Neuronal stem cell (in vitro differentiated cells): ENCODE results near the gene SENP1. TPM values are rescaled to one million over a fixed set of nuclear protein-coding genes. Genes with fewer than 3 reads are reported as not detected.
A peak's percentile ranks its signal among the peaks of the same experiment; 100 is the strongest.

Experiments
- DNase-seq: peaks from one replicate; pipeline ENCODE4 v3.0.0-alpha.2; 2013; ENCODE audit warnings: low spot score
- H2AFZ ChIP-seq: one replicate; pipeline ENCODE4 v1.6.1; 2013; ENCODE audit warnings: mild to moderate bottlenecking, low read length, inconsistent platforms
- H2AK5ac ChIP-seq: 2 replicates; pipeline ENCODE4 v1.6.1; 2013; ENCODE audit warnings: low read depth, mild to moderate bottlenecking, inconsistent platforms, low read length, moderate library complexity, mixed read lengths
- H2BK120ac ChIP-seq: 2 replicates; pipeline ENCODE4 v1.6.1; 2013; ENCODE audit warnings: low read depth, mild to moderate bottlenecking, inconsistent platforms, low read length, moderate library complexity, mixed read lengths
- H2BK12ac ChIP-seq: one replicate; pipeline ENCODE4 v1.6.1; 2013; ENCODE audit warnings: low read length, inconsistent platforms
- H2BK15ac ChIP-seq: 2 replicates; pipeline ENCODE4 v1.6.1; 2013; ENCODE audit warnings: mild to moderate bottlenecking, low read length, inconsistent platforms, mixed read lengths
- H2BK5ac ChIP-seq: one replicate; pipeline ENCODE4 v1.6.1; 2013; ENCODE audit warnings: inconsistent platforms, mild to moderate bottlenecking, low read length, moderate library complexity
- H3K14ac ChIP-seq: one replicate; pipeline ENCODE4 v1.6.1; 2013; ENCODE audit warnings: low read length, inconsistent platforms
- H3K18ac ChIP-seq: 2 replicates; pipeline ENCODE4 v1.6.1; 2013; ENCODE audit warnings: low read length, inconsistent platforms
- H3K23ac ChIP-seq: 2 replicates; pipeline ENCODE4 v1.6.1; 2013; ENCODE audit warnings: low read depth, mild to moderate bottlenecking, mixed read lengths, low read length, inconsistent platforms; ENCODE audit not compliant: poor library complexity
- H3K27ac ChIP-seq: replicated peaks from 3 replicates; pipeline ENCODE4 v1.5.1; 2013; ENCODE audit warnings: low read length, inconsistent platforms
- H3K27me3 ChIP-seq, 3 experiments: 2 replicates each; pipeline ENCODE4 v1.6.1; 2013; ENCODE audit warnings: low read length in 3 of 3, mild to moderate bottlenecking in 2 of 3, inconsistent platforms in 1 of 3, low read depth in 1 of 3, mixed read lengths in 1 of 3, moderate library complexity in 1 of 3; ENCODE audit not compliant: control insufficient read depth in 3 of 3, insufficient read depth in 3 of 3
- H3K36me3 ChIP-seq, 2 donors: replicated peaks in 1 of 2; 2 replicates each; pipeline ENCODE4 v1.6.1; 2013; ENCODE audit warnings: low read length in 2 of 2; ENCODE audit not compliant: control insufficient read depth in 2 of 2, insufficient read depth in 2 of 2
- H3K4ac ChIP-seq: 2 replicates; pipeline ENCODE4 v1.6.1; 2013; ENCODE audit warnings: inconsistent platforms, mild to moderate bottlenecking, low read length, moderate library complexity
- H3K4me1 ChIP-seq, 2 donors: 1 replicate in 1 of 2; 2 replicates in 1 of 2; pipeline ENCODE4 v1.6.1; 2013; ENCODE audit warnings: low read length in 2 of 2, low read depth in 1 of 2; ENCODE audit not compliant: control insufficient read depth in 2 of 2, insufficient read depth in 1 of 2
- H3K4me2 ChIP-seq: one replicate; pipeline ENCODE4 v1.6.1; 2013; ENCODE audit warnings: mild to moderate bottlenecking, low read length, inconsistent platforms; ENCODE audit not compliant: insufficient read depth, poor library complexity, severe bottlenecking
- H3K4me3 ChIP-seq, 2 donors: 2 replicates each; pipeline ENCODE4 v1.5.1; 2013; ENCODE audit warnings: low read length in 2 of 2, mild to moderate bottlenecking in 2 of 2, inconsistent platforms in 1 of 2, moderate library complexity in 1 of 2
- H3K79me1 ChIP-seq: one replicate; pipeline ENCODE4 v1.6.1; 2013; ENCODE audit warnings: low read depth, mild to moderate bottlenecking, inconsistent platforms, low read length, moderate library complexity
- H3K9ac ChIP-seq: one replicate; pipeline ENCODE4 v1.6.1; 2013; ENCODE audit warnings: mild to moderate bottlenecking, low read depth, low read length, inconsistent platforms; ENCODE audit not compliant: poor library complexity
- H3K9me3 ChIP-seq, 2 donors: replicated peaks in 1 of 2; 2 replicates each; pipeline versions ENCODE3 to v1.6.1; 2013; ENCODE audit warnings: low read length in 2 of 2, mild to moderate bottlenecking in 2 of 2, inconsistent platforms in 1 of 2, low read depth in 1 of 2, mixed read lengths in 1 of 2, moderate library complexity in 1 of 2; ENCODE audit not compliant: control insufficient read depth in 2 of 2, insufficient read depth in 1 of 2
- H4K8ac ChIP-seq: one replicate; pipeline ENCODE4 v1.6.1; 2013; ENCODE audit warnings: low read depth, mild to moderate bottlenecking, inconsistent platforms, low read length, moderate library complexity
- H4K91ac ChIP-seq: one replicate; pipeline ENCODE4 v1.6.1; 2013; ENCODE audit warnings: low read length, low read depth, mild to moderate bottlenecking, inconsistent platforms; ENCODE audit not compliant: poor library complexity
- WGBS, 2 donors: extraction: QIAGEN DNeasy Blood & Tissue Kit; methylation state at CpG; one replicate each; pipeline ENCODE4 v1.1.7; 2013; ENCODE audit warnings: missing lambda C conversion rate in 2 of 2, mixed read lengths in 1 of 2; ENCODE audit not compliant: insufficient read length in 2 of 2, insufficient replicate concordance in 1 of 2; ENCODE audit errors: extremely low coverage in 2 of 2; 5-methylcytosine and 5-hydroxymethylcytosine counted together
- small RNA-seq: library from polyadenylated mRNA; stranded (forward); fragments of <200 nt; extraction: miRNeasy Mini kit (QIAGEN cat#:217004); gene quantifications from one replicate; pipeline ENCODE3, GENCODE V24; 2013; ENCODE audit not compliant: insufficient read depth

SENP1 gene

GRCh38 chr12:47995981-47996401 is 109.9 kb downstream of the SENP1 start:
- peaks cover 6% of the 10 kb centered on the region for H3K79me1 ChIP-seq
- H3K18ac ChIP-seq: no peak overlapping the region
- peaks cover 1 to 25% of the 10 kb centered on the region in 2 donors for H3K4me1 ChIP-seq
- H4K91ac ChIP-seq: no peak overlapping the region
- H3K9ac ChIP-seq: no peak overlapping the region
- H3K36me3 ChIP-seq: peaks cover 80 to 96% of the 10 kb centered on the region in 2 donors
- H3K4me3 ChIP-seq: no peak overlapping the region
- H3K27me3 ChIP-seq: no peaks in the 10 kb centered on the region
- H2BK15ac ChIP-seq: no peak overlapping the region
- no peak overlapping the region for H3K4ac ChIP-seq
- H2BK5ac ChIP-seq: no peak overlapping the region
- no peak overlapping the region for H2AK5ac ChIP-seq
- no peaks in the 10 kb centered on the region for H3K9me3 ChIP-seq
- H3K23ac ChIP-seq: no peak overlapping the region
- H4K8ac ChIP-seq: no peak overlapping the region
- no peak overlapping the region for H2AFZ ChIP-seq
- no CpG with 5 or more reads among the region's 4 CpGs for WGBS, 2 donors
- no peak overlapping the region for H3K14ac ChIP-seq
- H2BK120ac ChIP-seq: no peak overlapping the region
- H2BK12ac ChIP-seq: no peak overlapping the region
- DNase-seq: no peak
- H3K4me2 ChIP-seq: no peak overlapping the region
- no peak overlapping the region for H3K27ac ChIP-seq

- H3K79me1 ChIP-seq: peaks cover under 1% of the 10 kb centered on the region
- no CpG with 5 or more reads among the region's 5 CpGs for WGBS, 2 donors
- no peak overlapping the region for H2BK5ac ChIP-seq
- no peaks in the 10 kb centered on the region for H3K9me3 ChIP-seq
- H3K4me2 ChIP-seq: no peak overlapping the region
- no peak overlapping the region for H4K8ac ChIP-seq
- H3K9ac ChIP-seq: no peak overlapping the region
- H3K23ac ChIP-seq: no peak overlapping the region
- H2AK5ac ChIP-seq: no peak overlapping the region
- H2AFZ ChIP-seq: no peak overlapping the region
- H3K27ac ChIP-seq: no peak overlapping the region
- no peak overlapping the region for H4K91ac ChIP-seq
- H2BK120ac ChIP-seq: no peak overlapping the region
- no peak overlapping the region for H3K14ac ChIP-seq
- no peak overlapping the region for H2BK12ac ChIP-seq
- H3K27me3 ChIP-seq: no peaks in the 10 kb centered on the region
- H3K4me3 ChIP-seq: peak overlapping the region in 1 of 2 donors; percentile 11
- no peak overlapping the region for H3K4ac ChIP-seq
- H3K36me3 ChIP-seq: peaks cover 81 to 99% of the 10 kb centered on the region in 2 donors
- no peak for DNase-seq
- H3K4me1 ChIP-seq: peaks cover 9 to 36% of the 10 kb centered on the region in 2 donors
- H2BK15ac ChIP-seq: no peak overlapping the region
- H3K18ac ChIP-seq: no peak overlapping the region
These were observed 112.4 kb downstream of the SENP1 start for GRCh38 chr12:47993491-47993890.

Small RNA genes lying within 50 kb of the gene (small RNA-seq; reads per million reads assigned to genes)
- gene MIR6505: 27.6 reads per million, percentile 86 among the genes with 10 or more reads in this experiment
- not detected for gene RNU6-1203P
